ENCODE results near the gene CDKAL1.

GRCh38 chr6:21158873-21159272 lies 624.6 kb downstream of the CDKAL1 start:
- TF ChIP-seq CTCF (IDR thresholded peaks at IDR 0.05) (no peak), MLX (CRISPR knock-in tag; IDR thresholded peaks at IDR 0.05) (no peak), USF1 (CRISPR knock-in tag; IDR thresholded peaks at IDR 0.05) (no peak), STAT6 (CRISPR knock-in tag; conservative IDR thresholded peaks at IDR 0.05; ENCODE audit: low read depth) (no peak), ZNF232 (CRISPR knock-in tag; IDR thresholded peaks at IDR 0.05) (no peak), NR2C2 (CRISPR knock-in tag; IDR thresholded peaks at IDR 0.05) (no peak)
